NCI-H748 (cell line): Measurements from ENCODE around the gene FAM83D.
"Not testable (repeated sequence)": the region's sequence is repeated elsewhere in the genome, so short reads cannot be mapped to it uniquely, and the experiment has no call there.

Experiments
- DNase-seq: peaks from one replicate; lab custom pipeline; 2025; ENCODE audit not compliant: unreplicated experiment; lab: John Stamatoyannopoulos, UW

The FAM83D gene

GRCh38 chr20:38963745-38964144 is 37.5 kb downstream of the FAM83D start:
- no peak for DNase-seq

GRCh38 chr20:38965264-38965663 is 39.0 kb downstream of the FAM83D start:
- DNase-seq = no peak

- DNase-seq = no peak
Measured at GRCh38 chr20:38968090-38968489, 41.9 kb downstream of the FAM83D start.

GRCh38 chr20:38969708-38970107 is 43.5 kb downstream of the FAM83D start:
- no peak for DNase-seq

- DNase-seq = no peak
Measured at GRCh38 chr20:38970302-38970701, 44.1 kb downstream of the FAM83D start.

GRCh38 chr20:38973107-38973506 is 46.9 kb downstream of the FAM83D start:
- DNase-seq = no peak

- no peak for DNase-seq
Measured at GRCh38 chr20:38973645-38974044, 47.4 kb downstream of the FAM83D start.

- DNase-seq = no peak
Measured at GRCh38 chr20:38975539-38976120, 49.4 kb downstream of the FAM83D start.

- no peak for DNase-seq
Measured at GRCh38 chr20:38979434-38979833, 53.2 kb downstream of the FAM83D start.

GRCh38 chr20:38979842-38980241 is 53.6 kb downstream of the FAM83D start:
- no peak for DNase-seq

- peak; percentile 21 for DNase-seq
Measured at GRCh38 chr20:38982291-38982690, 56.1 kb downstream of the FAM83D start.

- no peak for DNase-seq
Measured at GRCh38 chr20:38985060-38985459, 58.8 kb downstream of the FAM83D start.

GRCh38 chr20:38985603-38986170 is 59.5 kb downstream of the FAM83D start:
- no peak for DNase-seq

GRCh38 chr20:38986663-38987062 is 60.4 kb downstream of the FAM83D start:
- DNase-seq = no peak

- DNase-seq = no peak
Measured at GRCh38 chr20:38987777-38988176, 61.6 kb downstream of the FAM83D start.

GRCh38 chr20:38990728-38991127 is 64.5 kb downstream of the FAM83D start:
- no peak for DNase-seq

GRCh38 chr20:38991814-38992704 is 65.8 kb downstream of the FAM83D start:
- DNase-seq = no peak

GRCh38 chr20:38995536-38996044 is 69.4 kb downstream of the FAM83D start:
- no peak for DNase-seq

- not testable (repeated sequence) for DNase-seq
Measured at GRCh38 chr20:38996866-38997265, 70.6 kb downstream of the FAM83D start.

- no peak for DNase-seq
Measured at GRCh38 chr20:38997622-38998021, 71.4 kb downstream of the FAM83D start.

- DNase-seq = no peak
Measured at GRCh38 chr20:38999217-38999616, 73.0 kb downstream of the FAM83D start.
